ENCODE measurements around the gene ITGB6.

- no peak for TF ChIP-seq CTCF (IDR thresholded peaks at IDR 0.05)
- no peak for TF ChIP-seq POLR2A (IDR thresholded peaks at IDR 0.05)
These were observed 25.6 kb upstream of the ITGB6 start for GRCh38 chr2:160225722-160226121.

Measured in right lobe of liver (tissue), 4 donors.